ENCODE results near the gene STAT4. TPM values are rescaled to one million over a fixed set of nuclear protein-coding genes. Genes with fewer than 3 reads are reported as not detected.
A peak's percentile ranks its signal among the peaks of the same experiment; 100 is the strongest.

The STAT4 gene
- total and polyA plus RNA-seq, 4 donors, result 2.5 to 11.5 (median 5.6) TPM

- Histone ChIP-seq H3K4me3 (no peak overlapping the region), H3K36me3 (ENCODE audit: control insufficient read depth in 4 of 4, insufficient read depth in 4 of 4, low read length in 4 of 4) (no peaks in the 10 kb centered on the region), H3K4me1 (ENCODE audit: control insufficient read depth in 5 of 5, insufficient read depth in 5 of 5, low read length in 5 of 5) (no peaks in the 10 kb centered on the region), H3K9me3 (ENCODE audit: control insufficient read depth in 4 of 4, insufficient read depth in 3 of 4, low read length in 3 of 4) (no peaks in the 10 kb centered on the region), H3K9ac (ENCODE audit: insufficient read depth in 1 of 2, low read length in 2 of 2) (no peak overlapping the region), H3K27ac (ENCODE audit: low read depth in 1 of 2, low read length in 1 of 2) (no peak overlapping the region), H3K27me3 (ENCODE audit: control insufficient read depth in 3 of 3, insufficient read depth in 3 of 3, low read length in 2 of 3) (no peaks in the 10 kb centered on the region)
- WGBS, 2 donors, result 91 to 94% methylated on average over 3 of the region's 3 CpGs
- TF ChIP-seq CTCF (IDR thresholded peaks at IDR 0.05; ENCODE audit: control extremely low read depth, extremely low read depth), result no peak
- DNase-seq (no peak), ATAC-seq (ENCODE audit: insufficient read depth, low FRiP score) (no peak)
Measured at GRCh38 chr2:191043438-191043837, 107.4 kb downstream of the STAT4 start.

- WGBS, 2 donors, result 71 to 89% methylated on average over 3 of the region's 3 CpGs
- TF ChIP-seq CTCF (IDR thresholded peaks at IDR 0.05; ENCODE audit: control extremely low read depth, extremely low read depth), result no peak
- DNase-seq, result peak in 2 of 3 donors; percentile 15 to 53
- Histone ChIP-seq H3K27me3 (ENCODE audit: control insufficient read depth in 3 of 3, insufficient read depth in 3 of 3, low read length in 2 of 3) (no peaks in the 10 kb centered on the region), H3K9me3 (ENCODE audit: control insufficient read depth in 4 of 4, insufficient read depth in 3 of 4, low read length in 3 of 4) (no peaks in the 10 kb centered on the region), H3K27ac (ENCODE audit: low read depth in 1 of 2, low read length in 1 of 2) (no peak overlapping the region), H3K4me1 (ENCODE audit: control insufficient read depth in 5 of 5, insufficient read depth in 5 of 5, low read length in 5 of 5) (no peaks in the 10 kb centered on the region), H3K9ac (ENCODE audit: insufficient read depth in 1 of 2, low read length in 2 of 2) (no peak overlapping the region), H3K4me3 (no peak overlapping the region), H3K36me3 (ENCODE audit: control insufficient read depth in 4 of 4, insufficient read depth in 4 of 4, low read length in 4 of 4) (no peaks in the 10 kb centered on the region)
- ATAC-seq (ENCODE audit: insufficient read depth, low FRiP score), result peak; percentile 90
Measured at GRCh38 chr2:191041418-191042161, 109.2 kb downstream of the STAT4 start.

GRCh38 chr2:191039616-191040015 lies 111.2 kb downstream of the STAT4 start:
- ATAC-seq (ENCODE audit: insufficient read depth, low FRiP score), result no peak
- WGBS, 2 donors, result 64 to 72% methylated on average over 1 of the region's 1 CpG
- TF ChIP-seq CTCF (IDR thresholded peaks at IDR 0.05; ENCODE audit: control extremely low read depth, extremely low read depth), result no peak
- no peak for DNase-seq
- Histone ChIP-seq H3K36me3 (ENCODE audit: control insufficient read depth in 4 of 4, insufficient read depth in 4 of 4, low read length in 4 of 4) (no peaks in the 10 kb centered on the region), H3K4me1 (ENCODE audit: control insufficient read depth in 5 of 5, insufficient read depth in 5 of 5, low read length in 5 of 5) (peaks cover 0 to 5% (median 0%) of the 10 kb centered on the region in 5 donors), H3K9ac (ENCODE audit: insufficient read depth in 1 of 2, low read length in 2 of 2) (no peak overlapping the region), H3K27ac (ENCODE audit: low read depth in 1 of 2, low read length in 1 of 2) (no peak overlapping the region), H3K27me3 (ENCODE audit: control insufficient read depth in 3 of 3, insufficient read depth in 3 of 3, low read length in 2 of 3) (no peaks in the 10 kb centered on the region), H3K9me3 (ENCODE audit: control insufficient read depth in 4 of 4, insufficient read depth in 3 of 4, low read length in 3 of 4) (no peaks in the 10 kb centered on the region), H3K4me3 (no peak overlapping the region)
